ENCODE measurements around the gene POGK.
A peak's percentile ranks its signal among the peaks of the same experiment; 100 is the strongest.
"Not testable (repeated sequence)": the region's sequence is repeated elsewhere in the genome, so short reads cannot be mapped to it uniquely, and the experiment has no call there.

The POGK gene

GRCh38 chr1:166855558-166855957 lies 16.3 kb downstream of the POGK start:
- DNase-seq (ENCODE audit: low spot score): no peak

- DNase-seq (ENCODE audit: low spot score): no peak
Measured at GRCh38 chr1:166857995-166858394, 18.7 kb downstream of the POGK start.

- DNase-seq (ENCODE audit: low spot score): no peak
Measured at GRCh38 chr1:166858726-166859419, 19.6 kb downstream of the POGK start.

GRCh38 chr1:166859597-166859996 lies 20.3 kb downstream of the POGK start:
- no peak for DNase-seq (ENCODE audit: low spot score)

GRCh38 chr1:166865926-166866325 lies 26.7 kb downstream of the POGK start:
- no peak for DNase-seq (ENCODE audit: low spot score)

GRCh38 chr1:166868639-166869038 lies 29.4 kb downstream of the POGK start:
- no peak for DNase-seq (ENCODE audit: low spot score)

- DNase-seq (ENCODE audit: low spot score): no peak
Measured at GRCh38 chr1:166869318-166870099, 30.2 kb downstream of the POGK start.

- no peak for DNase-seq (ENCODE audit: low spot score)
Measured at GRCh38 chr1:166870584-166870983, 31.3 kb downstream of the POGK start.

GRCh38 chr1:166874464-166874863 lies 35.2 kb downstream of the POGK start:
- DNase-seq (ENCODE audit: low spot score): no peak

- no peak for DNase-seq (ENCODE audit: low spot score)
Measured at GRCh38 chr1:166875302-166875733, 36.0 kb downstream of the POGK start.

- DNase-seq (ENCODE audit: low spot score): peak; percentile 99
Measured at GRCh38 chr1:166875734-166876539, 36.7 kb downstream of the POGK start, which contains the start of gene TADA1. TADA1 (minus strand) TSS chr1:166876264; CDS start chr1:166876233, 31 bp downstream.

- DNase-seq (ENCODE audit: low spot score): no peak
Measured at GRCh38 chr1:166876540-166876838, 37.2 kb downstream of the POGK start.

- not testable (repeated sequence) for DNase-seq (ENCODE audit: low spot score)
Measured at GRCh38 chr1:166878173-166878917, 39.1 kb downstream of the POGK start.

GRCh38 chr1:166882893-166883292 lies 43.6 kb downstream of the POGK start:
- no peak for DNase-seq (ENCODE audit: low spot score)

- no peak for DNase-seq (ENCODE audit: low spot score)
Measured at GRCh38 chr1:166884040-166884642, 44.9 kb downstream of the POGK start.

- no peak for DNase-seq (ENCODE audit: low spot score)
Measured at GRCh38 chr1:166884971-166885370, 45.7 kb downstream of the POGK start.

GRCh38 chr1:166888373-166889111 lies 49.3 kb downstream of the POGK start:
- no peak for DNase-seq (ENCODE audit: low spot score)

- DNase-seq (ENCODE audit: low spot score): no peak
Measured at GRCh38 chr1:166889776-166890175, 50.5 kb downstream of the POGK start.

- no peak for DNase-seq (ENCODE audit: low spot score)
Measured at GRCh38 chr1:166895766-166896165, 56.5 kb downstream of the POGK start.

GRCh38 chr1:166899769-166900168 lies 60.5 kb downstream of the POGK start:
- no peak for DNase-seq (ENCODE audit: low spot score)

GRCh38 chr1:166900987-166901386 lies 61.7 kb downstream of the POGK start:
- DNase-seq (ENCODE audit: low spot score): no peak
